HG02884 (cell line): ENCODE data around the gene EEFSEC.

ENCODE experiments used
- ATAC-seq: cut with Tn5 transposase; IDR thresholded peaks from one replicate; pipeline ENCODE4 v1.9.1; 2021; ENCODE audit warnings: mild to moderate bottlenecking, moderate library complexity; ENCODE audit not compliant: unreplicated experiment

EEFSEC gene

GRCh38 chr3:128270559-128271492, 117.5 kb downstream of the EEFSEC start:
- ATAC-seq = no peak

GRCh38 chr3:128271536-128272332, 118.5 kb downstream of the EEFSEC start:
- ATAC-seq = no peak

GRCh38 chr3:128273109-128273840, 120.0 kb downstream of the EEFSEC start:
- ATAC-seq = no peak

- no peak for ATAC-seq
Measured at GRCh38 chr3:128273841-128274573, 120.7 kb downstream of the EEFSEC start.

- ATAC-seq = no peak
Measured at GRCh38 chr3:128274837-128275236, 121.6 kb downstream of the EEFSEC start.

GRCh38 chr3:128275316-128276145, 122.2 kb downstream of the EEFSEC start:
- ATAC-seq = no peak

- no peak for ATAC-seq
Measured at GRCh38 chr3:128276146-128276435, 122.8 kb downstream of the EEFSEC start.

- no peak for ATAC-seq
Measured at GRCh38 chr3:128276577-128277183, 123.4 kb downstream of the EEFSEC start.

- no peak for ATAC-seq
Measured at GRCh38 chr3:128277378-128278069, 124.2 kb downstream of the EEFSEC start.

GRCh38 chr3:128278130-128278529, 124.8 kb downstream of the EEFSEC start:
- no peak for ATAC-seq

- no peak for ATAC-seq
Measured at GRCh38 chr3:128278761-128279600, 125.7 kb downstream of the EEFSEC start.

GRCh38 chr3:128279601-128279880, 126.3 kb downstream of the EEFSEC start:
- no peak for ATAC-seq

- no peak for ATAC-seq
Measured at GRCh38 chr3:128280481-128281052, 127.3 kb downstream of the EEFSEC start.

- ATAC-seq = no peak
Measured at GRCh38 chr3:128281056-128281455, 127.8 kb downstream of the EEFSEC start.

- ATAC-seq = no peak
Measured at GRCh38 chr3:128281461-128282367, 128.4 kb downstream of the EEFSEC start.

GRCh38 chr3:128282380-128283196, 129.3 kb downstream of the EEFSEC start:
- ATAC-seq = no peak
